LNCAP (cell line): ENCODE data around the gene AXIN1.

Source experiments
- TF ChIP-seq, protein P1 (sequence below): fragments of 450-650 bp; IDR thresholded peaks from 2 replicates; pipeline ENCODE4 v1.5.1; 2017; ENCODE audit warnings: mild to moderate bottlenecking

AXIN1 gene

DNA sequence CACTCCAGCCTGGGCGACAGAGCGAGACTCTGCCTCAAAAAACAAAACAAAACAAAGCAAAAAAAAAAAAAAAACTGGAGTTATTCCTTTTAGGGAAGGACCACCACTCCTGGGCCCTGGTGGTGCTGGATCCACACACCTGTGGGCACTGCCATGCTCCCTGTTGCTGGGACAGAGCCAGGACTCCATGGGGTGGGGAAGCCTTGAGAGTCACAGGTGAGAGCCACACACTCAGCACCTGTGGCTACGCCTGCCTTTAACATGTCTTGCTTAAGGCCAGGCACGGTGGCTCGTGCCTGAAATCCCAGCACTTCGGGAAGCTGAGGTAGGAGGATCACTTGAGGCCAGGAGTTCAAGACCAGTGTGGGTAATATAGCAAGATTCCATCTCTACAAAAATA, 51.3 kb downstream of the AXIN1 start:
- TF ChIP-seq, protein P1, sequence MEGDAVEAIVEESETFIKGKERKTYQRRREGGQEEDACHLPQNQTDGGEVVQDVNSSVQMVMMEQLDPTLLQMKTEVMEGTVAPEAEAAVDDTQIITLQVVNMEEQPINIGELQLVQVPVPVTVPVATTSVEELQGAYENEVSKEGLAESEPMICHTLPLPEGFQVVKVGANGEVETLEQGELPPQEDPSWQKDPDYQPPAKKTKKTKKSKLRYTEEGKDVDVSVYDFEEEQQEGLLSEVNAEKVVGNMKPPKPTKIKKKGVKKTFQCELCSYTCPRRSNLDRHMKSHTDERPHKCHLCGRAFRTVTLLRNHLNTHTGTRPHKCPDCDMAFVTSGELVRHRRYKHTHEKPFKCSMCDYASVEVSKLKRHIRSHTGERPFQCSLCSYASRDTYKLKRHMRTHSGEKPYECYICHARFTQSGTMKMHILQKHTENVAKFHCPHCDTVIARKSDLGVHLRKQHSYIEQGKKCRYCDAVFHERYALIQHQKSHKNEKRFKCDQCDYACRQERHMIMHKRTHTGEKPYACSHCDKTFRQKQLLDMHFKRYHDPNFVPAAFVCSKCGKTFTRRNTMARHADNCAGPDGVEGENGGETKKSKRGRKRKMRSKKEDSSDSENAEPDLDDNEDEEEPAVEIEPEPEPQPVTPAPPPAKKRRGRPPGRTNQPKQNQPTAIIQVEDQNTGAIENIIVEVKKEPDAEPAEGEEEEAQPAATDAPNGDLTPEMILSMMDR: no peak

DNA sequence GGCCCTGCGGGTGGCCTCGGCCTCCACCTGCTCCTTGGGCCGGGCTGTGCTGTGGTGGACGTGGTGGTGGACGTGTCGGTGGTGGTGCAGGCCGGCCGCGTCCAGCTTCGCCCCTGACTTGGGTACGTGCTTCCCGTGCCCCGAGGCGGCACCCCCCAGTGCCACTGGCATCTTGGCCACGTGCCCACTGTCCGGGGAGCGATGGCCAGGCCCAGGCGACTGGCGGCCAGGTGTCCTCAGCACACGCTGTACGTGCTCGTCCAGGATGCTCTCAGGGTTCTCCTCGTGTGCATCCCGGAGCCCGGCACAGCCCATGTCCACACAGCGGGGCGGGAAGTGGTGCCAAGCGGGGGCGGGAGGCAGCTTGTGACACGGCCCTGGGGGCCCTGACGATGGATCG, 54.7 kb downstream of the AXIN1 start:
- TF ChIP-seq, protein P1: no peak

DNA sequence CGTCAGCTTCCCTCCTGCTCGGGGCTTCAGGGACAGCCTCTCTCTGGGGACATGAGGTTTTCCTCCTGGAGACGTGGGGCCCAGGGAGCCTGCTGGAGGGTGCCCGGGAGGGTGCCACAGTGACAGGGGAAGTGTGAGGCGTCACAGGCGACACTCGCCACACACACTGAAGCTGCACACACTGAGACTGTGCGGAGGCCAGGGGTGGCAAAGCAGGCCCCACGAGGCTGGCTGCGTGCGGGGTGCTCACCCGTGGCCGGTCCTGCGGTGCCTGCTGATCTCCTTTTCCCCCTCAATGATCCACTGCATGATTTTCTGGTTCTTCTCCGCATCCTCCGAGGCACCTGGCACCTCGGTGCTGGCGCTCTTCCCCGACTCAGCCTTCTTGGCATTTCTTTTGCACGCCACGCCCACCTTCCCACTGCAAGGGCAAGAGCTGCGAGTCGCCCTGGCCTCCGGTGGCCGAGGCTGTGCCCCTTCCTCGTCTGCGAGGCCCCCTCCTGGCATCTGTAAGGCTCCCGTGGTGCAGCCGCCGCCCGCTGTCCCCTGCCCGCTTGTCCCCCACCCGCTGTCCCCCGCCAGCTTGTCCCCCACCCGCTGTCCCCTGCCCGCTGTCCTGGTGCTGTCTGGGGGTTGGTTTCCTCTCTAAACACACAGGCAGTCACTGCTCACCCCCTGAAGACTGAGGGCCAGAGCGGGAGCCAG, 55.6 kb downstream of the AXIN1 start:
- TF ChIP-seq, protein P1: no peak

DNA sequence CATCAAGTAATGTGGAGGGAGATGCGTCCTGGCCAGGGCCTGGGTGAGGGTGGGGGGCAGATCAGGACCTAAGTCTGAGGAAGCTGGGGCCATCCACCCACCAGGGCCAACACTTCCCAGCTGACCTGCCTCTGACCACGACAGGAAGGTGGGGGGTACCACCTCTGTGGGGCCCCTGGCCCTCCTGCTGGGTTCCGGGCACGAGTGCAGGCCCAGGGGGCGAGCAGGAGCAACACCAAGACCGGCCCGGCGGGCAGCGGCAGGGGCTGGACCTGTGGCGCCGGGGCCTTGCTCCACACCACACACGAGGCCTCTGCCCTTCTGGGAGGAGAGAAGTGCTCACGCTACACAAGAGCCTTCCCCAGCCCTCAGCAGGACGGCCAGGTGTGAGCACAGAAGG, 56.2 kb downstream of the AXIN1 start:
- TF ChIP-seq, protein P1: no peak

DNA sequence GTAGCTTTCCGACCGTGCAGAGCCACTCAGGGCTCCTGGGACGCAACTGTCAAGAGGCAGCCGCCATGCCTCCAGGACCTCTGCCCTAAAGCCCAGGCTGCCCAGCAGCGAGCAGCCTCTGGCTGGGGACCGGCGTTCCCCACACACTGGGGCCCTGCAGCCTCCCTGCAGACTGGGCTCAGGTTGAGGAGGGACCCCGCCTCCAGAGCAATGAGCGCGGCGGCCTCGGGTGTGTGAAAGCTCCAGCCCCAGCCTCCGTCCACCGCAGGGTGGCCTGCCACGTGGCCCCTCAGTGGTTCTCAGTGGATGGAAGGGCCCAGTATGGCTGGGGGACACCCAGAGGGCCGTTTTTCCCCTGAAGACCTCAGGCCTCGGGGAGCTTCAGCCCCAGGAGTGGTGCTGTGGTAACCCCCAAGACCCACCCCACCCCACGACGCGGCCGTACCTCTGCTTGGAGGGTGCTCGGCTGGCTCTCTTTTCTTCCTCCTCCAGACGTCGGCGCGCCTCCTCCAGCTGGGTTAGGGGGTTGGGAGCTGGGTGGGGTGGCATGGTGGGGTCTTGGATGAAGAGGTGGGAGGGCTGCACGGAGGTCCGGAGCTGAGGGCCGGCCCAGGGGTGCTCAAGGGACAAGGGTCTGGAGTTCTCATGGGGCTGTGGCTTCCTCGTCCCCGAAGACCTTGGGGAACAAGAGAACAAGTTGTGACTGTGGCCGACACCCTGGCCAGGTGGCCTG, 59.3 kb downstream of the AXIN1 start:
- TF ChIP-seq, protein P1: no peak

DNA sequence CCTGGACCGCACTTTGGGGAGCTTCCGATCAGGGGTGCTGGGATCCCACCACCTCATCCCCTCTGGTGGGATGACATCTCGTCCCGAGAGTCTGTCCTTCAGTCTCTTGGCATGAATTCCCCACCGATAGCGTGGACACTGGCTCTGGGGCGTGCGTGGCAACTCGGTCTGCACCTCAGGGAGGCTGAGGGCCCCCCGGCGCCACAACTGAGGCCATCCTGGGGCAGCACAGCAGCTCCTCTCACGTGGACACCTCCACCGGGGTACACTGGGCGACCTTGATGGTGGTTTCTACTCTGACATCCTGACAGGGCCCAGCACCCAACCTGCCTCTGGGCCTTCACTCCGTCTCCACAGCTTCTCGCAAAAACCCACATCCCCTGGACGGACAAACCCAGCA, 61.0 kb downstream of the AXIN1 start:
- TF ChIP-seq, protein P1: no peak

DNA sequence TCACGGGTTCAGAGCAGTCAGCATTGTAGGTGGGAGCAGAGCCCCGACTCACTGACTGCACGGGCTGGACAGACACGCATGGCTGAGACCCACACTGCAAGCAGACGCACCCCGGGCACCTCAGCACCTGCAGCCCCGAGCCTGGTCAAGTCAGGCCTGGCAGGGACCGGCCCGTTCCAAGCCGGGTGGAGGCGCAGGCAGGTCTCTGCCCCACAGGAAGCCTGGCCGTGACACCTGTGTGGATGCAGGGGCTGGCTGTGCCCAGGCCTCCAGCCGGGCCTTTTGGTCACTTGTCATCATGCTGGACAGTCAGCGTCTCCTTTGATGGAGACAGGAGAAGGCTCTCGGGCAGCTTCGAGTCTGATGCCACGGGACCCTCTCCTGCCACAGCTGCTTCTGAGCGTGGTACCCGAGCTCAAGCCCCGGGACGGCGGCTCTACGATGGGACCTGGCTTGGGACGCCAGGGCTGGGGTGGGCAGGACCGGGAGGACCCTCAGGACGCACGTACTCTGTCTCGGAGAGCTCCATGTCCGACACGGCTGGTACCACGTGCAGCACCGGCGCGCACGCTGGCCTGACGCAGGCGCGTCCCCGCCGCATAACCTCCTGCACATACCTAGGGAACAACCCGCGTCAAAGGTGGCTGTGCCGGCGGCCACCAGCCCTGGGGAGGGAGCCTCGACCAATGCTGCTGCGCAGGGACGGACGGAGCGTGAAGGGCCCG, 61.7 kb downstream of the AXIN1 start:
- TF ChIP-seq, protein P1: no peak
